ENCODE measurements around the gene STT3B.

- TF ChIP-seq CTCF (conservative IDR thresholded peaks at IDR 0.05; ENCODE audit: low read depth, low read length): no peak
- no peak for TF ChIP-seq EZH2 (IDR thresholded peaks at IDR 0.05; ENCODE audit: low read length, unreplicated experiment)
Observed at GRCh38 chr3:31531992-31532586, 636 bp upstream of the STT3B start.
